Neuronal stem cell (in vitro differentiated cells): ENCODE results near the gene RNF146.

Source experiments
- DNase-seq: peaks from one replicate; pipeline ENCODE4 v3.0.0-alpha.2; 2013; ENCODE audit warnings: low spot score
- H2AFZ ChIP-seq: one replicate; pipeline ENCODE4 v1.6.1; 2013; ENCODE audit warnings: mild to moderate bottlenecking, low read length, inconsistent platforms
- H2AK5ac ChIP-seq: 2 replicates; pipeline ENCODE4 v1.6.1; 2013; ENCODE audit warnings: low read depth, mild to moderate bottlenecking, inconsistent platforms, low read length, moderate library complexity, mixed read lengths
- H2BK120ac ChIP-seq: 2 replicates; pipeline ENCODE4 v1.6.1; 2013; ENCODE audit warnings: low read depth, mild to moderate bottlenecking, inconsistent platforms, low read length, moderate library complexity, mixed read lengths
- H2BK12ac ChIP-seq: one replicate; pipeline ENCODE4 v1.6.1; 2013; ENCODE audit warnings: low read length, inconsistent platforms
- H2BK15ac ChIP-seq: 2 replicates; pipeline ENCODE4 v1.6.1; 2013; ENCODE audit warnings: mild to moderate bottlenecking, low read length, inconsistent platforms, mixed read lengths
- H2BK5ac ChIP-seq: one replicate; pipeline ENCODE4 v1.6.1; 2013; ENCODE audit warnings: inconsistent platforms, mild to moderate bottlenecking, low read length, moderate library complexity
- H3K14ac ChIP-seq: one replicate; pipeline ENCODE4 v1.6.1; 2013; ENCODE audit warnings: low read length, inconsistent platforms
- H3K18ac ChIP-seq: 2 replicates; pipeline ENCODE4 v1.6.1; 2013; ENCODE audit warnings: low read length, inconsistent platforms
- H3K23ac ChIP-seq: 2 replicates; pipeline ENCODE4 v1.6.1; 2013; ENCODE audit warnings: low read depth, mild to moderate bottlenecking, mixed read lengths, low read length, inconsistent platforms; ENCODE audit not compliant: poor library complexity
- H3K27ac ChIP-seq: replicated peaks from 3 replicates; pipeline ENCODE4 v1.5.1; 2013; ENCODE audit warnings: low read length, inconsistent platforms
- H3K27me3 ChIP-seq, 3 experiments: 2 replicates each; pipeline ENCODE4 v1.6.1; 2013; ENCODE audit warnings: low read length in 3 of 3, mild to moderate bottlenecking in 2 of 3, inconsistent platforms in 1 of 3, low read depth in 1 of 3, mixed read lengths in 1 of 3, moderate library complexity in 1 of 3; ENCODE audit not compliant: control insufficient read depth in 3 of 3, insufficient read depth in 3 of 3
- H3K36me3 ChIP-seq, 2 donors: replicated peaks in 1 of 2; 2 replicates each; pipeline ENCODE4 v1.6.1; 2013; ENCODE audit warnings: low read length in 2 of 2; ENCODE audit not compliant: control insufficient read depth in 2 of 2, insufficient read depth in 2 of 2
- H3K4ac ChIP-seq: 2 replicates; pipeline ENCODE4 v1.6.1; 2013; ENCODE audit warnings: inconsistent platforms, mild to moderate bottlenecking, low read length, moderate library complexity
- H3K4me1 ChIP-seq, 2 donors: 1 replicate in 1 of 2; 2 replicates in 1 of 2; pipeline ENCODE4 v1.6.1; 2013; ENCODE audit warnings: low read length in 2 of 2, low read depth in 1 of 2; ENCODE audit not compliant: control insufficient read depth in 2 of 2, insufficient read depth in 1 of 2
- H3K4me2 ChIP-seq: one replicate; pipeline ENCODE4 v1.6.1; 2013; ENCODE audit warnings: mild to moderate bottlenecking, low read length, inconsistent platforms; ENCODE audit not compliant: insufficient read depth, poor library complexity, severe bottlenecking
- H3K4me3 ChIP-seq, 2 donors: 2 replicates each; pipeline ENCODE4 v1.5.1; 2013; ENCODE audit warnings: low read length in 2 of 2, mild to moderate bottlenecking in 2 of 2, inconsistent platforms in 1 of 2, moderate library complexity in 1 of 2
- H3K79me1 ChIP-seq: one replicate; pipeline ENCODE4 v1.6.1; 2013; ENCODE audit warnings: low read depth, mild to moderate bottlenecking, inconsistent platforms, low read length, moderate library complexity
- H3K9ac ChIP-seq: one replicate; pipeline ENCODE4 v1.6.1; 2013; ENCODE audit warnings: mild to moderate bottlenecking, low read depth, low read length, inconsistent platforms; ENCODE audit not compliant: poor library complexity
- H3K9me3 ChIP-seq, 2 donors: replicated peaks in 1 of 2; 2 replicates each; pipeline versions ENCODE3 to v1.6.1; 2013; ENCODE audit warnings: low read length in 2 of 2, mild to moderate bottlenecking in 2 of 2, inconsistent platforms in 1 of 2, low read depth in 1 of 2, mixed read lengths in 1 of 2, moderate library complexity in 1 of 2; ENCODE audit not compliant: control insufficient read depth in 2 of 2, insufficient read depth in 1 of 2
- H4K8ac ChIP-seq: one replicate; pipeline ENCODE4 v1.6.1; 2013; ENCODE audit warnings: low read depth, mild to moderate bottlenecking, inconsistent platforms, low read length, moderate library complexity
- H4K91ac ChIP-seq: one replicate; pipeline ENCODE4 v1.6.1; 2013; ENCODE audit warnings: low read length, low read depth, mild to moderate bottlenecking, inconsistent platforms; ENCODE audit not compliant: poor library complexity
- WGBS, 2 donors: extraction: QIAGEN DNeasy Blood & Tissue Kit; methylation state at CpG; one replicate each; pipeline ENCODE4 v1.1.7; 2013; ENCODE audit warnings: missing lambda C conversion rate in 2 of 2, mixed read lengths in 1 of 2; ENCODE audit not compliant: insufficient read length in 2 of 2, insufficient replicate concordance in 1 of 2; ENCODE audit errors: extremely low coverage in 2 of 2; 5-methylcytosine and 5-hydroxymethylcytosine counted together

The RNF146 gene

DNA sequence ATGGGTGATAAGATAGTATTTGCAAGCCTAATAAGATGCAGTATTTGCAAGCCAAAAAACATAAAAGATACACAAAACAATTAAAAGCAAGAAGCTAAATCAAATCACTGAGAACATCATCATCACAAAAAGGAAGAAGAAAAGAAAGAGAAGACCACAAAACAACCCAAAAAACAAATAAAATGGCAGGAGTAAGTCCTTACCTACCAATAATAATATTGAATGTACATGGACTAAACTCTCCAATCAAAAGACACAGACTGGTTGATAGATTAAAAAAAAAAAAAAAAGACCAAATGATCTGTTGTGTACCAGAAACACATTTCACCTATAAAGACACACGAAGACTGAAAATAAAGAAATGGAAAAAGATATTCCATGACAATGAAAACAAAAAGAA is 39.1 kb downstream of the RNF146 start:
- H3K4me1 ChIP-seq: no peaks in the 10 kb centered on the region
- H3K9me3 ChIP-seq: peaks cover 0 to 38% of the 10 kb centered on the region in 2 donors
- H3K4me3 ChIP-seq: no peak overlapping the region
- H4K91ac ChIP-seq: no peak overlapping the region
- no peak overlapping the region for H3K4ac ChIP-seq
- H2BK120ac ChIP-seq: no peak overlapping the region
- no peak overlapping the region for H4K8ac ChIP-seq
- H2AFZ ChIP-seq: no peak overlapping the region
- WGBS, 2 donors: no CpG with 5 or more reads among the region's 1 CpG
- no peaks in the 10 kb centered on the region for H3K27me3 ChIP-seq
- no peak for DNase-seq
- H3K14ac ChIP-seq: no peak overlapping the region
- no peak overlapping the region for H2BK12ac ChIP-seq
- H3K4me2 ChIP-seq: no peak overlapping the region
- H3K36me3 ChIP-seq: peaks cover 0 to 61% of the 10 kb centered on the region in 2 donors
- no peak overlapping the region for H2AK5ac ChIP-seq
- no peak overlapping the region for H3K9ac ChIP-seq
- no peaks in the 10 kb centered on the region for H3K79me1 ChIP-seq
- no peak overlapping the region for H3K18ac ChIP-seq
- H3K23ac ChIP-seq: no peak overlapping the region
- H2BK15ac ChIP-seq: no peak overlapping the region
- no peak overlapping the region for H2BK5ac ChIP-seq
- H3K27ac ChIP-seq: no peak overlapping the region

DNA sequence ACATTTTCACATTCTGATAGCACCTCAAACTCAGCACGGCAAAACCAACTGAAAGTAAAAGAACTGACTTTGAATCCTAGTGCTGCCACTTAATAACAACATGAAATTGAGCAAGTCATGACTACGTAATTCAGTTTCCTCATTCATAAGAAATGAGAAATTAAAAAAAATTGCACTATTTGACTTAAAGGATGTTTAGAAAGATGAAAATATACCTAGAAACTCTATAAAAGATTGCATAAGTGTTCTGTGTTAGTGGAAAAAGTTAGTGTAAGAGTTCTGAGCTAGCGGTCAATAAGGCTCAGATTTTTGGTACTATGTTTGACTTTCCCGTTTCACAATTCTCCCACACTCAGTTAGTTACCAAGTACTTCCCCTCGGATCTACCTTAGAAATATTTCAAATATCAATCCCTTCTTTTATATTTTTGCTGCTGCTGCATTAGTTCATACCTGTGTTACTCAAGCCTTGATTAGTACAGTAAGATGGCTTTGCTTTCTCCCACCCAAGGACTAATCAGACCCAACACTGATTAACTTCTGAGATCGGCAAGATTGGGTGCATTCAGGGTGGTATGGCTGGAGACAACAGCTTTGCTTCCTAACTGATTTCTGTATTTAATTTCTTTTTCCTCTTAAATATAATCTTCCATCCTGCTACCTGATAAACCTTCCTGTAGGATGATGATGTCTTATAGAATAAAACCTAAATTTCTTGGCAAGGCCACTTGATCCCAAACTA is 50.9 kb downstream of the RNF146 start:
- Histone ChIP-seq H3K79me1 (no peaks in the 10 kb centered on the region), H3K36me3 (peaks cover 2 to 93% of the 10 kb centered on the region in 2 donors), H3K23ac (no peak overlapping the region), H3K4me2 (no peak overlapping the region), H2AFZ (no peak overlapping the region), H3K27me3 (no peaks in the 10 kb centered on the region), H3K4ac (no peak overlapping the region), H3K4me1 (no peaks in the 10 kb centered on the region), H3K9me3 (peaks cover 0 to 3% of the 10 kb centered on the region in 2 donors), H3K27ac (no peak overlapping the region), H3K9ac (no peak overlapping the region), H2BK5ac (no peak overlapping the region), H3K4me3 (no peak overlapping the region), H4K91ac (no peak overlapping the region), H3K14ac (no peak overlapping the region), H3K18ac (no peak overlapping the region), H2AK5ac (no peak overlapping the region), H4K8ac (no peak overlapping the region), H2BK15ac (no peak overlapping the region), H2BK12ac (no peak overlapping the region), H2BK120ac (no peak overlapping the region)
- WGBS, 2 donors: no CpG with 5 or more reads among the region's 6 CpGs
- DNase-seq: no peak

DNA sequence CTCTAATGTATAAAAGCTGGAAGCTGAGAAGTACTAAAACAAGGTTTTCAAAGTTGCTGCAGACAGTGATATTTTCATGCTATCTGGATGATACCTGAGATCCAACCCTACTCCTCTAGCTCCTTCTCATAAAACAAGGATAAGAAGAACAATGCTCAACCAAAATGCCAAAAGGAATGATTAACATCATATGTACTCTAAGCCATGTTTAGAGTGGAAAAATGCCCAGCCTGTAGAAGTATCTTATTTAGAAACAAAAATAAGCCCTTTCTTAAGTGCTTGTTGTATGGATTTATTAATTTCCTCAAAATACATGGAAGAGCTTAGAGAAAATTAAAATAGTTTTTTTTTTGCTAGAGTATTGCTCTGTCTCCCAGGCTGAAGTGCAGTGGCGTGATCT is 53.0 kb downstream of the RNF146 start:
- H3K27me3 ChIP-seq: no peaks in the 10 kb centered on the region
- no peak overlapping the region for H3K9ac ChIP-seq
- H3K23ac ChIP-seq: no peak overlapping the region
- no peaks in the 10 kb centered on the region for H3K79me1 ChIP-seq
- H2AFZ ChIP-seq: no peak overlapping the region
- no peak overlapping the region for H3K4me2 ChIP-seq
- H2AK5ac ChIP-seq: no peak overlapping the region
- H2BK120ac ChIP-seq: no peak overlapping the region
- H4K8ac ChIP-seq: no peak overlapping the region
- peaks cover 0 to 93% of the 10 kb centered on the region in 2 donors for H3K36me3 ChIP-seq
- WGBS, 2 donors: no CpG with 5 or more reads among the region's 1 CpG
- H2BK5ac ChIP-seq: no peak overlapping the region
- no peak overlapping the region for H4K91ac ChIP-seq
- H3K14ac ChIP-seq: no peak overlapping the region
- no peak overlapping the region for H3K4ac ChIP-seq
- no peaks in the 10 kb centered on the region for H3K4me1 ChIP-seq
- no peak overlapping the region for H3K18ac ChIP-seq
- H2BK15ac ChIP-seq: no peak overlapping the region
- H3K4me3 ChIP-seq: no peak overlapping the region
- no peak for DNase-seq
- no peaks in the 10 kb centered on the region for H3K9me3 ChIP-seq
- H3K27ac ChIP-seq: no peak overlapping the region
- H2BK12ac ChIP-seq: no peak overlapping the region

DNA sequence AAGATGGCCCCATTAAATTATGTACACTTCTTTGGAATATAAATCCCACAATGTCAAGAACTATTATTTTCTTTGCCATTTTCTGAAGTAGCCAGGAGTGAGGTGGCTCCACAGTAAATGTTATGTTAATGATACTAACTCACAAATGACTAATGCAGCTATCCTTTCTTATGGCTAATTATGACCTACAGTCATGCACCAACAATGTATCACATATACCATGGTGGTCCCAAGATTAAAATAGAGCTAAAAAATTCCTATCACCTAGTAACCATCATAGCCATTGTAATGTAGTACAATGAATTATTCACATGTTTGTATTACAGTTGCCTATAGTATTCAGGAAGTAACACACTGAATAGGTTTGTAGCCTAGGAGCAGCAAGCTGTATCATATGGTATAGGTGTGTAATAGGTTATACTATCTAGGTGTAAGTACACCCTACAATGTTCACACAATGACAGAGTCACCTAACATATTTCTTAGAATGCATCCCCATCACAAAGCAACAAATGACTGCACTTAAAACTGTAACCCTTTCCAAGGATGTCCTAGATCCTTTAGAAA is 61.5 kb downstream of the RNF146 start:
- Histone ChIP-seq H3K79me1 (no peaks in the 10 kb centered on the region), H2BK15ac (no peak overlapping the region), H3K4me1 (peaks cover 0 to 4% of the 10 kb centered on the region in 2 donors), H4K91ac (no peak overlapping the region), H3K9me3 (no peaks in the 10 kb centered on the region), H3K9ac (no peak overlapping the region), H3K14ac (no peak overlapping the region), H2BK5ac (no peak overlapping the region), H3K36me3 (peaks cover 4 to 81% of the 10 kb centered on the region in 2 donors), H3K4me2 (no peak overlapping the region), H4K8ac (no peak overlapping the region), H2AK5ac (no peak overlapping the region), H2BK120ac (no peak overlapping the region), H3K27ac (no peak overlapping the region), H3K23ac (no peak overlapping the region), H3K18ac (no peak overlapping the region), H3K27me3 (no peaks in the 10 kb centered on the region), H3K4ac (no peak overlapping the region), H2AFZ (no peak overlapping the region), H3K4me3 (no peak overlapping the region), H2BK12ac (no peak overlapping the region)
- no peak for DNase-seq
